Ramos (cell line): ENCODE measurements around the gene PNPLA4.

Experiments used
- in situ Hi-C: fragments of 300-500 bp; cut with MboI; formaldehyde crosslinking; loops from one replicate; pipeline ENCODE4 v1.14.3; 2022; ENCODE audit warnings: low sequenced_read_pairs; ENCODE audit not compliant: unreplicated experiment

The PNPLA4 gene

GRCh38 chrX:7876957-7877356, 50.3 kb downstream of the PNPLA4 start:
- in situ Hi-C loops: no loop called here

- in situ Hi-C loops: no loop called here
These were observed 55.2 kb downstream of the PNPLA4 start for GRCh38 chrX:7872042-7872441.

- in situ Hi-C loops: no loop called here
These were observed 75.0 kb downstream of the PNPLA4 start for GRCh38 chrX:7852166-7852565.
